ENCODE measurements around the gene EPB41L1.
A peak's percentile ranks its signal among the peaks of the same experiment; 100 is the strongest.

The EPB41L1 gene

GRCh38 chr20:36154700-36155628 lies at the start of gene EPB41L1:
TSS of gene EPB41L1 (plus strand) at chr20:36154740. CDS start at chr20:36173778, 19,038 bp downstream.
- TF ChIP-seq YY1 (IDR thresholded peaks at IDR 0.05; ENCODE audit: low read depth) (no peak), MAX (IDR thresholded peaks at IDR 0.05) (no peak), ZBTB7A (IDR thresholded peaks at IDR 0.05; ENCODE audit: low read depth) (0 out of 2 replicates have a peak, but pooled peaks have one; percentile 31)

- no peak for TF ChIP-seq EGR1 (IDR thresholded peaks at IDR 0.05)
- no peak for TF ChIP-seq NFIC (IDR thresholded peaks at IDR 0.05)
- no peak for TF ChIP-seq EP300 (IDR thresholded peaks at IDR 0.05; ENCODE audit: borderline replicate concordance)
- no peak for TF ChIP-seq FOXM1 (IDR thresholded peaks at IDR 0.05; ENCODE audit: borderline replicate concordance, low read depth)
- TF ChIP-seq MAX (IDR thresholded peaks at IDR 0.05), result no peak
- no peak for TF ChIP-seq REST (IDR thresholded peaks at IDR 0.05; ENCODE audit: low read depth)
- no peak for TF ChIP-seq RAD21 (IDR thresholded peaks at IDR 0.05; ENCODE audit: low read depth)
- no peak for TF ChIP-seq TAF1 (IDR thresholded peaks at IDR 0.05; ENCODE audit: low read depth)
- TF ChIP-seq CEBPB (IDR thresholded peaks at IDR 0.05), result no peak
- no peak for TF ChIP-seq YY1 (IDR thresholded peaks at IDR 0.05; ENCODE audit: low read depth)
- TF ChIP-seq ZBTB7A (IDR thresholded peaks at IDR 0.05; ENCODE audit: low read depth), result no peak
- TF ChIP-seq TCF12 (IDR thresholded peaks at IDR 0.05; ENCODE audit: low read depth), result no peak
- TF ChIP-seq TEAD4 (IDR thresholded peaks at IDR 0.05), result no peak
These were observed 49.7 kb upstream of the EPB41L1 start for GRCh38 chr20:36104856-36105255.

- peak; percentile 50 for TF ChIP-seq TEAD4 (IDR thresholded peaks at IDR 0.05)
- TF ChIP-seq MAX (IDR thresholded peaks at IDR 0.05), result peak; percentile 64
- TF ChIP-seq REST (IDR thresholded peaks at IDR 0.05; ENCODE audit: low read depth), result no peak
- no peak for TF ChIP-seq USF1 (IDR thresholded peaks at IDR 0.05)
- TF ChIP-seq TCF12 (IDR thresholded peaks at IDR 0.05; ENCODE audit: low read depth), result peak; percentile 94
- no peak for TF ChIP-seq RAD21 (IDR thresholded peaks at IDR 0.05; ENCODE audit: low read depth)
- no peak for TF ChIP-seq CEBPB (IDR thresholded peaks at IDR 0.05)
- TF ChIP-seq FOXM1 (IDR thresholded peaks at IDR 0.05; ENCODE audit: borderline replicate concordance, low read depth), result peak; percentile 61
- peak; percentile 87 for TF ChIP-seq EP300 (IDR thresholded peaks at IDR 0.05; ENCODE audit: borderline replicate concordance)
- TF ChIP-seq CREB1 (IDR thresholded peaks at IDR 0.05; ENCODE audit: low read depth), result no peak
- TF ChIP-seq ZBTB7A (IDR thresholded peaks at IDR 0.05; ENCODE audit: low read depth), result peak; percentile 81
- 0 out of 2 replicates have a peak, but pooled peaks have one; percentile 9 for TF ChIP-seq YY1 (IDR thresholded peaks at IDR 0.05; ENCODE audit: low read depth)
- no peak for TF ChIP-seq TAF1 (IDR thresholded peaks at IDR 0.05; ENCODE audit: low read depth)
- peak; percentile 94 for TF ChIP-seq NFIC (IDR thresholded peaks at IDR 0.05)
- peak; percentile 8 for TF ChIP-seq EGR1 (IDR thresholded peaks at IDR 0.05)
These were observed 48.8 kb upstream of the EPB41L1 start for GRCh38 chr20:36105711-36106226.

- no peak for TF ChIP-seq ZBTB7A (IDR thresholded peaks at IDR 0.05; ENCODE audit: low read depth)
- TF ChIP-seq RAD21 (IDR thresholded peaks at IDR 0.05; ENCODE audit: low read depth), result no peak
- no peak for TF ChIP-seq YY1 (IDR thresholded peaks at IDR 0.05; ENCODE audit: low read depth)
- no peak for TF ChIP-seq TAF1 (IDR thresholded peaks at IDR 0.05; ENCODE audit: low read depth)
- TF ChIP-seq REST (IDR thresholded peaks at IDR 0.05; ENCODE audit: low read depth), result no peak
- no peak for TF ChIP-seq EGR1 (IDR thresholded peaks at IDR 0.05)
- no peak for TF ChIP-seq USF1 (IDR thresholded peaks at IDR 0.05)
These were observed 47.9 kb upstream of the EPB41L1 start for GRCh38 chr20:36106606-36107005.

Data from Ishikawa (cell line).